ENCODE measurements around the gene CPEB3.

DNA sequence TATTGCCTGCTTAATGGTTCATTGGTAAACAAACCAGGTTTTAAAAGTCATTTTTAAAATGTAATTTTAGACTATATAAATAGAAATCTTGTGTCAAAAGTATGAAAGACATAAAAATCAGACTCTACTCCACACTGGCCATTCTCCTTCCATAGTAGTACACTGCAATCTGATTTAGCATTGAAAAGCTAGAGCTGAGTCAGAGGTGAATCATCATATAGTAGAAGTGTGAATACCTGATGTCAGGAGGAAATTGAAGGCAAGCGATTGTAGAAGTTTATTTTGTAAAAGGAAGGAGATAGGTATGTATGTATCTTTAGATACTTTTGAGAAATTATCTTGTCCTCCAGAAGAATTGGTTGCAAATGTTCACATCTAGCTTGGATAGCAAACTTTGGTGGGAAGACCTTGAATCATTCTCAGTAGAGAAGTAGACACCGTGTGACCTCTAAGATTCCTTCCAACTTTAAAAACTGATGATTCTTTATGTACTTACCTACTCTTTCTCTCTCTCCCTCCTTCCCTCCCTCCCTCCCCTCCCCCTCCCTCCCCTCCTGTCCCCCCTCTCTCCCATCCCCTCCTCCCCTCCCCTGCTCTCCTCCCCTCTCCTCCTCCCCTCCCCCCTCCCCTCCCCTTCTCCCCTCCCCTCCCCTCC lies 279.2 kb downstream of the CPEB3 start:
- TF ChIP-seq POLR2AphosphoS5 (IDR thresholded peaks at IDR 0.05) (no peak), EP300 (IDR thresholded peaks at IDR 0.05) (no peak)
- TF ChIP-seq, protein P1, sequence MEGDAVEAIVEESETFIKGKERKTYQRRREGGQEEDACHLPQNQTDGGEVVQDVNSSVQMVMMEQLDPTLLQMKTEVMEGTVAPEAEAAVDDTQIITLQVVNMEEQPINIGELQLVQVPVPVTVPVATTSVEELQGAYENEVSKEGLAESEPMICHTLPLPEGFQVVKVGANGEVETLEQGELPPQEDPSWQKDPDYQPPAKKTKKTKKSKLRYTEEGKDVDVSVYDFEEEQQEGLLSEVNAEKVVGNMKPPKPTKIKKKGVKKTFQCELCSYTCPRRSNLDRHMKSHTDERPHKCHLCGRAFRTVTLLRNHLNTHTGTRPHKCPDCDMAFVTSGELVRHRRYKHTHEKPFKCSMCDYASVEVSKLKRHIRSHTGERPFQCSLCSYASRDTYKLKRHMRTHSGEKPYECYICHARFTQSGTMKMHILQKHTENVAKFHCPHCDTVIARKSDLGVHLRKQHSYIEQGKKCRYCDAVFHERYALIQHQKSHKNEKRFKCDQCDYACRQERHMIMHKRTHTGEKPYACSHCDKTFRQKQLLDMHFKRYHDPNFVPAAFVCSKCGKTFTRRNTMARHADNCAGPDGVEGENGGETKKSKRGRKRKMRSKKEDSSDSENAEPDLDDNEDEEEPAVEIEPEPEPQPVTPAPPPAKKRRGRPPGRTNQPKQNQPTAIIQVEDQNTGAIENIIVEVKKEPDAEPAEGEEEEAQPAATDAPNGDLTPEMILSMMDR (IDR thresholded peaks at IDR 0.05), result no peak

All from stomach (tissue), 4 donors.